Calu3 (cell line): ENCODE data around the gene LY9. TPM values are rescaled to one million over a fixed set of nuclear protein-coding genes. Genes with fewer than 3 reads are reported as not detected.
A peak's percentile ranks its signal among the peaks of the same experiment; 100 is the strongest.

Experiments used
- BruUV-seq: library from RNA; stranded (reverse); fragments of 400-500 nt; replicated peaks from 2 replicates; lab custom pipeline; 2021; lab: Mats Ljungman, UMichigan
- CTCF ChIA-PET: fragments of 300-600 bp; sonication (Branson Sonifier 250); formaldehyde crosslinking; loops from one replicate; lab custom pipeline; 2022; ENCODE audit warnings: antibody characterized with exemption; lab: Charles Lee
- DNase-seq: peaks from one replicate; pipeline ENCODE4 v3.0.0; 2022
- H3K27ac Mint-ChIP-seq: one replicate; pipeline ENCODE4 v1.8.0; 2022; ENCODE audit warnings: mixed read lengths; ENCODE audit not compliant: unreplicated experiment
- H3K27me3 Mint-ChIP-seq: one replicate; pipeline ENCODE4 v1.8.0; 2022; ENCODE audit warnings: mixed read lengths; ENCODE audit not compliant: unreplicated experiment
- H3K36me3 Mint-ChIP-seq: one replicate; pipeline ENCODE4 v1.8.0; 2022; ENCODE audit warnings: mild to moderate bottlenecking, moderate library complexity, mixed read lengths; ENCODE audit not compliant: insufficient read depth, unreplicated experiment
- H3K4me1 Mint-ChIP-seq: one replicate; pipeline ENCODE4 v1.8.0; 2022; ENCODE audit warnings: mild to moderate bottlenecking, low read depth, mixed read lengths; ENCODE audit not compliant: unreplicated experiment
- H3K4me3 Mint-ChIP-seq: one replicate; pipeline ENCODE4 v1.8.0; 2022; ENCODE audit warnings: mild to moderate bottlenecking, low read depth, moderate library complexity, mixed read lengths; ENCODE audit not compliant: unreplicated experiment
- H3K9me3 Mint-ChIP-seq: one replicate; pipeline ENCODE4 v1.8.0; 2022; ENCODE audit warnings: low read depth, mixed read lengths; ENCODE audit not compliant: unreplicated experiment
- CTCF ChIP-seq: fragments of 200-600 bp; IDR thresholded peaks from one replicate; pipeline ENCODE4 v1.8.0; 2022; ENCODE audit warnings: antibody characterized with exemption; ENCODE audit not compliant: unreplicated experiment
- intact Hi-C: fragments of 100-400 bp; cut with micrococcal nuclease; formaldehyde crosslinking; loops from one replicate; pipeline ENCODE4 v1.10.0; 2022; ENCODE audit not compliant: unreplicated experiment
- total RNA-seq: library from RNA; stranded (reverse); gene quantifications from 2 replicates; pipeline ENCODE4 v1.2.3, GENCODE V29; 2022

Gene LY9
- total RNA-seq, 1 experiment from 2014 or later = not detected

- BruUV-seq = no TSS peak
- no peak overlapping the region for H3K4me3 Mint-ChIP-seq
- no peak for DNase-seq
- H3K27me3 Mint-ChIP-seq = peaks cover 10% of the 10 kb centered on the region
- CTCF ChIA-PET = no interaction called here
- no peak overlapping the region for H3K27ac Mint-ChIP-seq
- intact Hi-C loops = loop anchor here (5.0 to 10.0 kb wide), 3 partner anchors 43 to 298 kb away; no protein-coding TSS in a partner anchor
- no peaks in the 10 kb centered on the region for H3K9me3 Mint-ChIP-seq
- TF ChIP-seq CTCF = no peak
- H3K36me3 Mint-ChIP-seq = no peaks in the 10 kb centered on the region
- peaks cover 58% of the 10 kb centered on the region for H3K4me1 Mint-ChIP-seq
Measured at GRCh38 chr1:160839746-160840145, 43.8 kb downstream of the LY9 start.

GRCh38 chr1:160841079-160841478 lies 45.1 kb downstream of the LY9 start:
- Mint-ChIP-seq H3K36me3 (no peaks in the 10 kb centered on the region), H3K27ac (no peak overlapping the region), H3K9me3 (peaks cover 3% of the 10 kb centered on the region), H3K4me3 (no peak overlapping the region), H3K27me3 (no peaks in the 10 kb centered on the region), H3K4me1 (peaks cover 59% of the 10 kb centered on the region)
- intact Hi-C loops = no loop called here
- CTCF ChIA-PET = no interaction called here
- BruUV-seq = no TSS peak
- no peak for TF ChIP-seq CTCF
- DNase-seq = no peak

- Mint-ChIP-seq H3K9me3 (peaks cover 5% of the 10 kb centered on the region), H3K4me3 (no peak overlapping the region), H3K27ac (peak overlapping the region; percentile 51), H3K27me3 (peaks cover 19% of the 10 kb centered on the region), H3K4me1 (peaks cover 28% of the 10 kb centered on the region), H3K36me3 (no peaks in the 10 kb centered on the region)
- no peak for TF ChIP-seq CTCF
- CTCF ChIA-PET = no interaction called here
- no TSS peak for BruUV-seq
- peak; percentile 28 for DNase-seq
- intact Hi-C loops = no loop called here
Measured at GRCh38 chr1:160844447-160845232, 48.7 kb downstream of the LY9 start.

- H3K27me3 Mint-ChIP-seq = peaks cover 19% of the 10 kb centered on the region
- CTCF ChIA-PET = no interaction called here
- peaks cover 5% of the 10 kb centered on the region for H3K9me3 Mint-ChIP-seq
- H3K27ac Mint-ChIP-seq = no peak overlapping the region
- H3K4me3 Mint-ChIP-seq = no peak overlapping the region
- no TSS peak for BruUV-seq
- H3K36me3 Mint-ChIP-seq = no peaks in the 10 kb centered on the region
- TF ChIP-seq CTCF = no peak
- DNase-seq = no peak
- H3K4me1 Mint-ChIP-seq = peaks cover 28% of the 10 kb centered on the region
- intact Hi-C loops = no loop called here
Measured at GRCh38 chr1:160846281-160846680, 50.3 kb downstream of the LY9 start.
